Measurements from ENCODE around the gene NDUFS8. TPM values are rescaled to one million over a fixed set of nuclear protein-coding genes. Genes with fewer than 3 reads are reported as not detected.

Gene NDUFS8
- total and polyA plus RNA-seq, 2 donors (not counting 1 experiment from before 2014, with no cell fraction given) = 73.9 to 84.6 TPM

DNA sequence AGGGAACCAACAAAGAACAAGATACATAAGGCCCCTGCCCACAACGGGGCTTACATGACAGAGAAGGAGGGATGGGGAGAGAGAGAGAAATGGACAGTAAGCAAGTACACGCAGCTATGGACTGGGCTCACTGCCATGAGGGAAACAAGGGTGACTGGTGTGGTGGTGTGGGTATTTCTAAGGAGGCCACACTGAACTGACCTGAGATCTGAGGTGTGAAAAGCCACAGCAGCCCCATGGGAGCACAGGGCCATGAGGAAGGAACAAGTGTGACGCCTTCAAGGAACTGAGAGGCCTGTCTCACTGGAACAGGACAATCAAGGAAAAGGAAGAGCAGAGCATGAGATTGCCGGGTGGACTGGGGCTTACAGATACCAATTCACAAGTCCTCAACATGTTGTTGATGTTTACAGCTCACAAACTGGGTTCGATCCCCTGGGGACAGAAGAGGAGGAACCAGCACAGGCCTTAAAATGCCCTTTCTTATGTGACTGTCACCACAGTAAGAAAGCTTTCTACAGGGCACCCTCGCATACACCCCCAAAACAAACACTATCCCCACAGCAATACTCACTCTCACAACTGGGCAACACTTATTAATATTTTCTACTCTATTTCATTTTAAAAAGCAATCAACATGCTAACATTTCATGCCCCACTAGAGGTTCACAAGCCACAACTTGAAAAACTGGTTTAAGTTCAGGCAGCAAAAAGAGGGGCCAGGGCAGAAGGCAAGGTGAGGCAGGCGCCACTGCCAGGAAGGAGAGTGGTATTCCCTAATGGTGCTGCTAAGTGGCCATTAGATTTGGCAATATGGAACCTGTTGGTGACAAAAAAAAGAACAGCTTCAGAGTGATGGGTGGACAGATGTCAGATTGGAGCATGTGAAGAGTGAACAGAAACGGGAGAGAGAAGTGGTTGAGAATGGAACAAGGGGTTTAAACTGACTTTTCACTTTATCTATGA lies 47.4 kb downstream of the NDUFS8 start:
- Histone ChIP-seq H3K4me2 (replicated peaks; ENCODE audit: low read depth, low read length, poor library complexity, severe bottlenecking) (peak overlapping the region; percentile 6), H3K4me1 (ENCODE audit: control insufficient read depth in 2 of 2, insufficient read depth in 2 of 2, low read length in 2 of 2) (peaks cover 9 to 10% of the 10 kb centered on the region in 2 donors), H3K4me3 (ENCODE audit: control extremely low read depth in 1 of 5, extremely low read depth in 1 of 5, insufficient read depth in 1 of 5, low read depth in 2 of 5, low read length in 4 of 5) (no peak overlapping the region), H3K9ac (ENCODE audit: low read length) (no peak overlapping the region), H2AFZ (ENCODE audit: insufficient read depth, low read depth, low read length, poor library complexity, severe bottlenecking) (no peak overlapping the region), H3K9me3 (ENCODE audit: control extremely low read depth in 1 of 3, control insufficient read depth in 2 of 3, insufficient read depth in 1 of 3, low read length in 2 of 3) (no peaks in the 10 kb centered on the region), H3K27me3 (replicated peaks in 1 of 4; ENCODE audit: control extremely low read depth in 1 of 4, control insufficient read depth in 3 of 4, insufficient read depth in 4 of 4, low read length in 3 of 4) (no peaks in the 10 kb centered on the region), H4K20me1 (ENCODE audit: control insufficient read depth, insufficient read depth, low read length, poor library complexity, severe bottlenecking) (no peaks in the 10 kb centered on the region), H3K36me3 (replicated peaks in 1 of 2; ENCODE audit: control extremely low read depth in 1 of 2, control insufficient read depth in 1 of 2, extremely low read depth in 1 of 2, insufficient read depth in 2 of 2, low read length in 1 of 2) (peaks cover 0 to 2% of the 10 kb centered on the region in 2 experiments), H3K79me2 (ENCODE audit: control insufficient read depth, insufficient read depth, low read length) (no peaks in the 10 kb centered on the region), H3K27ac (ENCODE audit: low read length in 2 of 2) (no peak overlapping the region)
- intact Hi-C loops (cut with micrococcal nuclease) = no loop called here
- Mint-ChIP-seq H3K4me1 (peaks cover 12% of the 10 kb centered on the region), H3K4me3 (no peak overlapping the region), H3K27ac (no peak overlapping the region), H3K27me3 (no peaks in the 10 kb centered on the region), H3K9me3 (ENCODE audit: insufficient read depth) (no peaks in the 10 kb centered on the region)
- 62% methylated on average over 5 of the region's 8 CpGs for WGBS (ENCODE audit: insufficient coverage)
- POLR2A ChIA-PET = no interaction called here
- TF ChIP-seq, protein P1, sequence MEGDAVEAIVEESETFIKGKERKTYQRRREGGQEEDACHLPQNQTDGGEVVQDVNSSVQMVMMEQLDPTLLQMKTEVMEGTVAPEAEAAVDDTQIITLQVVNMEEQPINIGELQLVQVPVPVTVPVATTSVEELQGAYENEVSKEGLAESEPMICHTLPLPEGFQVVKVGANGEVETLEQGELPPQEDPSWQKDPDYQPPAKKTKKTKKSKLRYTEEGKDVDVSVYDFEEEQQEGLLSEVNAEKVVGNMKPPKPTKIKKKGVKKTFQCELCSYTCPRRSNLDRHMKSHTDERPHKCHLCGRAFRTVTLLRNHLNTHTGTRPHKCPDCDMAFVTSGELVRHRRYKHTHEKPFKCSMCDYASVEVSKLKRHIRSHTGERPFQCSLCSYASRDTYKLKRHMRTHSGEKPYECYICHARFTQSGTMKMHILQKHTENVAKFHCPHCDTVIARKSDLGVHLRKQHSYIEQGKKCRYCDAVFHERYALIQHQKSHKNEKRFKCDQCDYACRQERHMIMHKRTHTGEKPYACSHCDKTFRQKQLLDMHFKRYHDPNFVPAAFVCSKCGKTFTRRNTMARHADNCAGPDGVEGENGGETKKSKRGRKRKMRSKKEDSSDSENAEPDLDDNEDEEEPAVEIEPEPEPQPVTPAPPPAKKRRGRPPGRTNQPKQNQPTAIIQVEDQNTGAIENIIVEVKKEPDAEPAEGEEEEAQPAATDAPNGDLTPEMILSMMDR (IDR thresholded peaks at IDR 0.05) = no peak
- no peak for TF ChIP-seq EZH2 (IDR thresholded peaks at IDR 0.05; ENCODE audit: borderline replicate concordance, insufficient read depth, low read depth, low read length, poor library complexity, severe bottlenecking)
- ATAC-seq (ENCODE audit: low read depth) (peak; percentile 56), DNase-seq (no peak)
- CTCF ChIA-PET = interaction anchor here (1.5 kb wide), 1 partner anchor 67 kb away, joined by 4 read pairs; the partner anchor contains the start of gene ALDH3B1

DNA sequence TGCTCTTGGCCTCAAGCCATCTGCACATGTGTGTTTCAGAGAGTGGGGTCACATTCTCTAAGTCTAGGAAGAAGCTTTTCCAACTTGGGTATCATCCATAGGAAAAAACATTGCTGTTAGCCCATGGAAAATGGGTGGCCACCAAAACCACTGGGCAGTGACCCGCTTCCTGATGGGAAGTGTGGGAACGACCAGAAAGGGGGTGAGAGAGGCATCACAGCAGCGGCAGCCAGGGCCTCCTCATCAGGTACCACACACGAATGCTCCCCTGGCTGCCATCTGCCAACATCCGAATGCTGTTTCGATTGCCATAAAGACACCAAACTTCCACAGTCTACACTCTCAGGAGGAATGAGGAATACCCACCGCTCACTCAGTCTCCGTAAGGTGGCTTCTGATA lies 50.4 kb downstream of the NDUFS8 start:
- Mint-ChIP-seq H3K4me3 (no peak overlapping the region), H3K27me3 (no peaks in the 10 kb centered on the region), H3K9me3 (ENCODE audit: insufficient read depth) (no peaks in the 10 kb centered on the region), H3K4me1 (peaks cover 12% of the 10 kb centered on the region), H3K27ac (no peak overlapping the region)
- Histone ChIP-seq H3K4me2 (replicated peaks; ENCODE audit: low read depth, low read length, poor library complexity, severe bottlenecking) (no peak overlapping the region), H3K4me3 (ENCODE audit: control extremely low read depth in 1 of 5, extremely low read depth in 1 of 5, insufficient read depth in 1 of 5, low read depth in 2 of 5, low read length in 4 of 5) (no peak overlapping the region), H3K9me3 (ENCODE audit: control extremely low read depth in 1 of 3, control insufficient read depth in 2 of 3, insufficient read depth in 1 of 3, low read length in 2 of 3) (no peaks in the 10 kb centered on the region), H3K9ac (ENCODE audit: low read length) (no peak overlapping the region), H3K27me3 (replicated peaks in 1 of 4; ENCODE audit: control extremely low read depth in 1 of 4, control insufficient read depth in 3 of 4, insufficient read depth in 4 of 4, low read length in 3 of 4) (no peaks in the 10 kb centered on the region), H3K4me1 (ENCODE audit: control insufficient read depth in 2 of 2, insufficient read depth in 2 of 2, low read length in 2 of 2) (peaks cover 9 to 10% of the 10 kb centered on the region in 2 donors), H3K36me3 (replicated peaks in 1 of 2; ENCODE audit: control extremely low read depth in 1 of 2, control insufficient read depth in 1 of 2, extremely low read depth in 1 of 2, insufficient read depth in 2 of 2, low read length in 1 of 2) (peaks cover 0 to 2% of the 10 kb centered on the region in 2 experiments), H4K20me1 (ENCODE audit: control insufficient read depth, insufficient read depth, low read length, poor library complexity, severe bottlenecking) (no peaks in the 10 kb centered on the region), H2AFZ (ENCODE audit: insufficient read depth, low read depth, low read length, poor library complexity, severe bottlenecking) (no peak overlapping the region), H3K27ac (ENCODE audit: low read length in 2 of 2) (no peak overlapping the region), H3K79me2 (ENCODE audit: control insufficient read depth, insufficient read depth, low read length) (no peaks in the 10 kb centered on the region)
- TF ChIP-seq, protein P1 (IDR thresholded peaks at IDR 0.05) = no peak
- TF ChIP-seq EZH2 (IDR thresholded peaks at IDR 0.05; ENCODE audit: borderline replicate concordance, insufficient read depth, low read depth, low read length, poor library complexity, severe bottlenecking) = no peak
- WGBS (ENCODE audit: insufficient coverage) = 93% methylated on average over 8 of the region's 8 CpGs
- DNase-seq (no peak), ATAC-seq (ENCODE audit: low read depth) (no peak)
- CTCF ChIA-PET = no interaction called here
- intact Hi-C loops (cut with micrococcal nuclease) = no loop called here
- POLR2A ChIA-PET = no interaction called here

All from B cell (primary cell).